ENCODE measurements around the gene WDFY4. TPM values are rescaled to one million over a fixed set of nuclear protein-coding genes. Genes with fewer than 3 reads are reported as not detected.
A peak's percentile ranks its signal among the peaks of the same experiment; 100 is the strongest.
"Not testable (repeated sequence)": the region's sequence is repeated elsewhere in the genome, so short reads cannot be mapped to it uniquely, and the experiment has no call there.

The WDFY4 gene
- total and polyA plus RNA-seq, 2 experiments from 2014 or later: not detected

DNA sequence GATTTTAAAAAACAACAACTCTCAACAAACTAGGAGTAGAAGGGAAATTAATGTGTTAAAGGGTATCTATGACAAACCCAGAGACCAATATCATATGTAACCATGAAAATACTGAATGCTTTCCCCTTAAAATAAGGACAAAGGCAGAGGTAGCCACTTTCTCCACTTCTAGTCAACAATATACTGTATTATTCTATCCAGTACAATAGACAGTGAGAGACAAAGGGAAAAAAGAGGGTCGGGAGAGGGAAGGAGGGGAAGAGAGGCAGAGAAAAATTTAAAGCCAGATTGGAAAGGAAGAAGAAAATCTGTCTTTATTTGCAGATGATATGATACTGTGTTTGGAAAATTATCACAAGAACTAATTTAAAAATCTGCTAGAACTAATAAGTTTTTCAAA lies 39.1 kb upstream of the WDFY4 start:
- Histone ChIP-seq H4K20me1 (ENCODE audit: insufficient read depth) (no peaks in the 10 kb centered on the region), H3K27ac (no peak overlapping the region), H3K9me2 (ENCODE audit: insufficient read depth) (no peaks in the 10 kb centered on the region), H3K27me3 (replicated peaks; ENCODE audit: insufficient read depth) (no peaks in the 10 kb centered on the region), H3K4me2 (ENCODE audit: unreplicated experiment) (no peak overlapping the region), H3K36me3 (ENCODE audit: low read depth) (no peaks in the 10 kb centered on the region; the same call in 1 of the 2 replicates), H2AFZ (no peak overlapping the region), H3K9ac (no peak overlapping the region), H3K4me3 (no peak overlapping the region), H3K9me3 (ENCODE audit: low read depth) (no peaks in the 10 kb centered on the region), H3K79me2 (ENCODE audit: insufficient read depth) (peaks cover 66% of the 10 kb centered on the region), H3F3A (ENCODE audit: insufficient read depth) (no peaks in the 10 kb centered on the region; the same call in 1 of the 2 replicates), H3K4me1 (ENCODE audit: insufficient read depth) (no peaks in the 10 kb centered on the region)
- WGBS, 2 experiments (ENCODE audit: low coverage in 1 of 2, low lambda C conversion rate in 2 of 2, missing lambda C conversion rate in 2 of 2): 63% methylated on average over 1 of the region's 1 CpG
- TF ChIP-seq EZH2 (IDR thresholded peaks at IDR 0.05; ENCODE audit: insufficient read depth, poor library complexity, severe bottlenecking) (no peak), EZH2phosphoT487 (IDR thresholded peaks at IDR 0.05; ENCODE audit: insufficient read depth, low read depth) (no peak)
- in situ Hi-C loops (cut with MboI): no loop called here
- no peak for DNase-seq

DNA sequence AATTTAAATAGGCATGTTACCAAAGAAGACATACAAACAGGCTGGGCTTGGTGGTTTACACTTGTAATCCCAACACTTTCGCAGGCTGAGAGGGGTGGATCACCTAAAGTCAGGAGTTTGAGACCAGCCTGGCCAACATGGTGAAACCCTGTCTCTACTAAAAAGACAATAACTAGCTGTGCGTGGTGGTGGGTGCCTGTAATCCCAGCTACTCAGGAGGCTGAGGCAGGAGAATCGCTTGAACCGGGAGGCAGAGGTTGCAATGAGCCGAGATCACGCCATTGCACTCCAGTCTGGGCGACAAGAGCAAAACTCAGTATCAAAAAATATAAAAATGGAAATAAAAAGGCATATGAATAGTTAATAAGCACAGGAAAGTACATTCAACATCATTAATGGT lies 37.6 kb upstream of the WDFY4 start:
- in situ Hi-C loops (cut with MboI); H3K27me3 ChIP-seq (replicated peaks; ENCODE audit: insufficient read depth); H3K36me3 ChIP-seq (ENCODE audit: low read depth); H3K9me2 ChIP-seq (ENCODE audit: insufficient read depth); DNase-seq; H3F3A ChIP-seq (ENCODE audit: insufficient read depth); H3K27ac ChIP-seq; H2AFZ ChIP-seq; H4K20me1 ChIP-seq (ENCODE audit: insufficient read depth); H3K4me3 ChIP-seq; H3K4me1 ChIP-seq (ENCODE audit: insufficient read depth); H3K9me3 ChIP-seq (ENCODE audit: low read depth); H3K9ac ChIP-seq; H3K4me2 ChIP-seq (ENCODE audit: unreplicated experiment): not testable (repeated sequence)
- H3K79me2 ChIP-seq (ENCODE audit: insufficient read depth): peaks cover 65% of the 10 kb centered on the region
- 92 to 94% methylated on average over 7 of the region's 7 CpGs for WGBS, 2 experiments (ENCODE audit: low coverage in 1 of 2, low lambda C conversion rate in 2 of 2, missing lambda C conversion rate in 2 of 2)

DNA sequence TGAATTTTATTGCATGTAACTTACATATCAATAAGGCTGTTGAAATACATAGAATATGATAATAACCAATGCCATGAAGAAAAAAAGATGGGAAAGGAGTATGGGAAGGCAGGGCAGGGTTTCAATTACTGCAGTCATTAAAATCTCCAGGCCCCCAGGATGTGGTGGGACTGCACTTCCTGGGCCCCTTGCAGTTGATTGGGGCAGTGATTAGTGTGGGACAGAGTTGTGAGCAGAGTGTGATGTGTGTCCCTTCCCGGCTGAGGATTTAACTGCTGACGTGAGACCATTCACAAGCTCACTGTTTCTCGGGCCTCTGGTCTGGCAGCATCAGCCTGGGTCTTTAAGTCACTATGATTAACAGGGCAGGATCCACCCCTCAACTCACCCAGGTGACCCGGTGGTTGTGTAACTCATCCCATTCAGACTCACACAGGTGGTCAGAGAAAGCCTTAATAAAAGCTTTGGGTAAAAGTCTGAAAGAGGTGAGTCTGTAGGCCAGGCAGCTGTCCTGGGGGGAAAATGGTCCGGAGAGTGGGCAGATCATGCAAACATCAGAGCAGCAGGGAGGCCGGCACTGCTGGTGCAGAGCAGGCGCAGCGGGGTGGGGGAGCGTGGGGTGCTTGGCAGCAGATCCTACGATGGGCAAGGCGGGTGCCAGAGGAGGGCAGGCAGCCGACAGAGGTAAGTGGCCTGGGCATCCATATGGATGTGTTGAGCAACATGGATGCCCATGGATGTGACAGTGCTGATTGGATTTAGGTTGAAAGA lies 36.3 kb upstream of the WDFY4 start:
- Histone ChIP-seq H4K20me1 (ENCODE audit: insufficient read depth) (no peaks in the 10 kb centered on the region), H2AFZ (no peak overlapping the region), H3K4me2 (ENCODE audit: unreplicated experiment) (no peak overlapping the region), H3K27ac (no peak overlapping the region), H3K4me1 (ENCODE audit: insufficient read depth) (no peaks in the 10 kb centered on the region), H3K79me2 (ENCODE audit: insufficient read depth) (peaks cover 64% of the 10 kb centered on the region), H3K4me3 (no peak overlapping the region), H3F3A (ENCODE audit: insufficient read depth) (no peaks in the 10 kb centered on the region; the same call in 1 of the 2 replicates), H3K27me3 (replicated peaks; ENCODE audit: insufficient read depth) (no peaks in the 10 kb centered on the region), H3K9me2 (ENCODE audit: insufficient read depth) (no peaks in the 10 kb centered on the region), H3K36me3 (ENCODE audit: low read depth) (no peaks in the 10 kb centered on the region), H3K9ac (no peak overlapping the region), H3K9me3 (ENCODE audit: low read depth) (no peaks in the 10 kb centered on the region)
- WGBS, 2 experiments (ENCODE audit: low coverage in 1 of 2, low lambda C conversion rate in 2 of 2, missing lambda C conversion rate in 2 of 2): 88 to 93% methylated on average over 12 of the region's 12 CpGs
- DNase-seq: no peak
- TF ChIP-seq EZH2phosphoT487 (IDR thresholded peaks at IDR 0.05; ENCODE audit: insufficient read depth, low read depth) (no peak), EZH2 (IDR thresholded peaks at IDR 0.05; ENCODE audit: insufficient read depth, poor library complexity, severe bottlenecking) (no peak)
- in situ Hi-C loops (cut with MboI): no loop called here

DNA sequence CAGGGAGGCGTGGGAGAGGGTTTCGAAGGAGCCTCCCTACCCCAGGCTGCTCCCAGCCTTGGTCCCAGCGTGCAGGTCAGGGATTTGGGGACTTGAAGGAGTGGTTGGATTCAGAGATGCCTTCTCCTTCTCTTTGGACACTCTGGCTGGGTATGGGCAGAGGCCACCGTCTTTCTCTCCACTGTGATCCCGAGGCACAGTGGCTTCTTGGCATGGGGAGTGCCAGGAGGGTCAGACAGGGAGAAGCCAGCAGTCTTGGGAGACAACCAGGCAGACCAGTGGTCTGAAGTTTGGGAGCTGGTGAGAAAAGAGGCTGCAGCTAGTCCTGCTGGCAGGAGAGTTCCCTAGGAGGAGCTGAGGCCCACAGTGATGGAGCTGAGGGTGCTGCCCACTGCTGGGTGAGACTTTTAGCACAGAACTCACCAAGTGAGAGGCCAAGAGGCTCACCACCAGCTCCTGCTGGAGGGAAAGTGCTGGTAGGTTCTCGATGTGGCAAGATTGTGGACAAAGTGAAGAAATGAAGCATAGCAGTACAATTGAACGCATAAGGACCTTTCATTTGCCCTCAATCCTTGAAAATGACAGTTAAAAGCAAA lies 35.2 kb upstream of the WDFY4 start:
- Histone ChIP-seq H3K79me2 (ENCODE audit: insufficient read depth) (peaks cover 60% of the 10 kb centered on the region), H3F3A (ENCODE audit: insufficient read depth) (no peaks in the 10 kb centered on the region; the same call in 1 of the 2 replicates), H3K27me3 (replicated peaks; ENCODE audit: insufficient read depth) (no peaks in the 10 kb centered on the region), H3K4me3 (no peak overlapping the region), H3K9ac (no peak overlapping the region), H4K20me1 (ENCODE audit: insufficient read depth) (no peaks in the 10 kb centered on the region), H3K9me3 (ENCODE audit: low read depth) (no peaks in the 10 kb centered on the region), H3K27ac (no peak overlapping the region), H3K4me1 (ENCODE audit: insufficient read depth) (0 out of 2 replicates have a peak, but pooled peaks cover 2% of the 10 kb centered on the region), H3K9me2 (ENCODE audit: insufficient read depth) (no peaks in the 10 kb centered on the region), H3K4me2 (ENCODE audit: unreplicated experiment) (no peak overlapping the region), H2AFZ (no peak overlapping the region), H3K36me3 (ENCODE audit: low read depth) (no peaks in the 10 kb centered on the region)
- peak; percentile 41 for DNase-seq
- WGBS, 2 experiments (ENCODE audit: low coverage in 1 of 2, low lambda C conversion rate in 2 of 2, missing lambda C conversion rate in 2 of 2): 96 to 98% methylated on average over 7 of the region's 7 CpGs
- in situ Hi-C loops (cut with MboI): no loop called here
- TF ChIP-seq EZH2 (IDR thresholded peaks at IDR 0.05; ENCODE audit: insufficient read depth, poor library complexity, severe bottlenecking) (no peak), EZH2phosphoT487 (IDR thresholded peaks at IDR 0.05; ENCODE audit: insufficient read depth, low read depth) (no peak)
